GM19438 (cell line): ENCODE results near the gene SSU72.
A peak's percentile ranks its signal among the peaks of the same experiment; 100 is the strongest.
"Not testable (repeated sequence)": the region's sequence is repeated elsewhere in the genome, so short reads cannot be mapped to it uniquely, and the experiment has no call there.

Experiments
- ATAC-seq: cut with Tn5 transposase; IDR thresholded peaks from one replicate; pipeline ENCODE4 v1.9.1; 2021; ENCODE audit warnings: low read depth; ENCODE audit not compliant: unreplicated experiment

The SSU72 gene

DNA sequence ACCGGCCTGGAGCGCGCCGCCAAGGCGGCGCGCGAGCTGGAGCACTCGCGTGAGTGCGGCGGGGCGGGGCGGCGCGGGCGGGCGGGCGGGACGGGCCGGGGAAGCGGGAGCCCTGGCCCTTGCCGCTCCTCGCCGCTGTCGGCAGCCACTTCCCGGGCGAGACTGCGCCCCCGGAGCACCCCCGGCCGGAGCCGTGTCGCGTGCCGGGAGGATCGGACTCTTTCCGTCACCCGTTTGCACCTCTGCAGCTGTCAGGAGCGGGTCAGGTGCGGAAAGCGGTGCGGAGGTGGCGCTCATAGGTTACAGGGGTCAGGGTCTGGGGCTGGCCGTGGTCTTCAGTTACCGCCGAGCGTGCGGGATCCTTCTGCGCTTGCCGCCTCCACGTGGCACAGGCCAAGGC is 62.2 kb downstream of the SSU72 start:
- not testable (repeated sequence) for ATAC-seq

DNA sequence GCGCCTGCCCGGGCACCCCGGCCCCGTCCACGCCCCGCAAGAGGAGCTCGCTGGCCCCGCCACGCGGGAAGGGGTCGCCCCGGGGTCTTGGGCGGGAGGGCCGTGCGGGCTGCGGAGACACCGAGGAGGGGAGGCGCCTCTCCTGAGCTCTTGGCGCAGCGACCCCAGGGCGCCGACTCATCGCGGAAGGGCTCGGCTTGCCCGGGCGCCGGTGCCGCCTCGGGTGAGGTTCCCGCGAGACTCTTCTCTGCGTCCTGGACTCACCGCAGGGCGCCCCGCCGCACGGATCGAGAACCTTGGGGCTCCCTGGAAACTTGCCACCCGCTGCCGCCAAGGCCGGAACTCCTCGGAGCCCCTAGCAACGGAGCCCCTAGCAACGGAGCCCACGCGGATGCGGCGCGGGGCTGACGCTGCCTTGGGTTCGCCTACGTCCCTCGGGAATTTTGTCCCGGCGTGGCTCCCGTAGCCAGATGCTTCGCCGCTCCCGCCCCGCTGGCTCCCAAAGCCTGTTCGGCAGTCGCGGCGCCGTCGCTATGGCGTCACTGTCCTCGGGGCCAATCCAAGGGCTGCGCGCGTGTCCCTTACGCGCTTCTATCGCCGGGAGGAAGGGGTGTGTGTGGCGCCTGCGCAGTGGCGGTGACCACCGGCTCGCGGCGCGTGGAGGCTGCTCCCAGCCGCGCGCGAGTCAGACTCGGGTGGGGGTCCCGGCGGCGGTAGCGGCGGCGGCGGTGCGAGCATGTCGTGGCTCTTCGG is 63.0 kb downstream of the SSU72 start, which contains the start of gene ATAD3A:
TSS of gene ATAD3A (plus strand) at position 630 of the 753 bp plus-strand sequence. CDS start at position 737, 107 bp downstream.
- ATAC-seq, result peak; percentile 87

DNA sequence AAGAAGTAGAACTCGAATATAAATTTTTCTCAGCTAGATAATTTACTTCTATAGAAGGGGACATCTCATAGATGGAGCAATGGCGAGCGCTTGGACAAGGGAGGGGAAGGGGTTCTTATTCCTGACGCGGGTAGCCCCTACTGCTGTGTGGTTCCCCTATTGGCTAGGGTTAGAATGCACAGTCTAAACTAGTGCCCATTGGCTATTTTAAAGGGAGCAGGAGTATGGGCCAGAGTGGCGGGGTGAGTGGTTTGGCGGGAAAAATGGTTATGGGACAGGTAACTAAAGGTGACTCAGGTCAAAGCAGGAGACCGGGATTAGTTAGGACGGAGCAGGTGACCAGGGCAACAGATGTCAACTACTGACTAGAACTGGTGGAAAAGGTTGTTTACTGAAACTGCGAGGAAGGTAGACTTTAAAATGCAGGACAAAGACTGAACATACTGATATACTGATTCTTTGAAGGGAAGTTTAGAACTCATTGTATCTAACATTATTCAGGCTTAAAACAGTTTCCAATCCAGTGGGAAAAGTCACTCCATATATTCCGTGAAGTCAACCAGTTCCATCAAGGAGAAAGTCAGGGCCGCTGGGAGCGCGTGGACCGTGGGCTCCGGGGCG is 63.6 kb downstream of the SSU72 start:
- no peak for ATAC-seq

DNA sequence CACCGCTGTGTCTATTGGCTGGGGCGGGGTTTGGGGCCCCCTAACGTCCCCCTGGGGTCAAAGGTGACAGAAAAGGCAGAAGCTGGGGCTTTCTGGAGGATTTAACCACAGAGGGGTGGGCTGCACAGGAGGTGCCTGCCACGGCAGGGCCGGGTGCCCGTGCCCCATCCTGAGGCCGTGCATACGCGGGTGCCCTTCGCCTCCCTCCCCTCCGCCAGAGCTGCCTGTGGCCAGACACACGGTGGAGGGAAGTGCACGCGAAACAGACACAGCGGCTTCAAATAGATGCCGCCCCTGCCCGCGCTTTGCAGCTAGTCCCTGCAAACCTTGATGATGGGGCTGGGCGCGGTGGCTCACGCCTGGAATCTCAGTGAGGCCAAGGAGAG is 65.2 kb downstream of the SSU72 start:
- ATAC-seq, result not testable (repeated sequence)

DNA sequence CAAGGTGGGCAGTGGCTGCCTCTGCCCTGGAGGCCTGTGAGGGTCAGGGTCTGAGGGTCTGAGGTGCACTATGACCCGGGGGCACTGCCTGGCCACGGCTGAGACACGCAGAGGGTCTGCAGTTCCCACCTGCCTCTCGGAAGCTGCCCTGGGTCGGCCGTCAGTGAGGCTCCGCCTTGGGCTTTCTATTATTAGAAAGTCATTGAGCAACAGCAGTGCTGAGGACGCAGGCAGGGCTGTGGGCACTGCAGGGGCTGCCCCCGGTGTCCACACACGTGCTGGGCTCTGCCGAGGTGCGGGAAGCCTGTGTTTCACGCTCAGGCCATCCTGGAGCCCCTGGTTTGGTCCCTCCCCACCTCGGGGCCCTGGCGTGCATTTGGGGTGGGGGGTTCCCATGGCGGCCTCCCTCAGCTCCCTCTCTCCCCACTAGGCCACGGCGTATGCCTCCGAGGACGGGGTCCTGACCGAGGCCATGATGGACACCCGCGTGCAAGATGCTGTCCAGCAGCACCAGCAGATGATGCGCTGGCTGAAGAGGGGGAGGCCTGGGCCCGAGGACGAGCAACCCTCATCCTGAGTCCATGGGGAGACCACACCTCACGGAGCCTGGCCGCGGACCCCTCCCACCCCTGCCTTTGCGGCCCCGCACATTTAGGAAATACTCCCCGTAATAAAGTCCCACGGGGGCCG is 65.7 kb downstream of the SSU72 start:
- not testable (repeated sequence) for ATAC-seq

DNA sequence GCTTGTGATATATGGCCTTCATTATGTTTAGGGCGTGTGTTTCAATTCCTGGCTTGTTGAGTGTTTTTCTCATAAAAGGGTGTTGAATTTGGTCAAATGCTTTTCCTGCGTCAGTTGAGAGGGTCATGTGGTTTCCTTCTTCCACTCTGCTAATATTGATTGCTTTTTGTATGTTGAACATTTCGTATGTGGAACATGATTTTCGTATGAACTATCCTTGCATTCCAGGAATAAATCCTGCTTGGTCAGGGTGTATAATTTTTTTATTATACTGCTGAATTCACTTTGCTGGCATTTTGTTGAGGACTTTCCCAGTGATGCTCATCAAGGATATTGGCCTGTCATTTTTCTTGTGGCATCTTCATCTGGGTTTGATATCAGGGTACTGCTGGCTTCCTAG is 67.4 kb downstream of the SSU72 start:
- ATAC-seq, result no peak

DNA sequence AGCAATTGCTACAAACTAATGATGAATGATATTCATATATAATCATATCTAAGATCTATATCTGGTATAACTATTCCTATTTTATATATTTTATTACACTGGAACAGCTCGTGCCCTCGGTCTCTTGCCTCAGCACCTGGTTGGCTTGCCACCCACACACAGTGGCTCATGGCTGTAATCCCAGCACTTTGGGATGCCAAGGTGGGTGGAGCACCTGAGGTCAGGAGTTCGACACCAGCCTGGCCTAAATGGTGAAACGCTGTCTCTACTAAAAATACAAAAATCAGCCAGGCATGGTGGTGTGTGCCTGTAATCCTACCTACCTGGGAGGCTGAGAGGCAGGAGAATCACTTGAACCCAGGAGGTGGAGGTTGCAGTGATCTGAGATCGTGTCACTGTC is 68.9 kb downstream of the SSU72 start:
- ATAC-seq, result not testable (repeated sequence)

DNA sequence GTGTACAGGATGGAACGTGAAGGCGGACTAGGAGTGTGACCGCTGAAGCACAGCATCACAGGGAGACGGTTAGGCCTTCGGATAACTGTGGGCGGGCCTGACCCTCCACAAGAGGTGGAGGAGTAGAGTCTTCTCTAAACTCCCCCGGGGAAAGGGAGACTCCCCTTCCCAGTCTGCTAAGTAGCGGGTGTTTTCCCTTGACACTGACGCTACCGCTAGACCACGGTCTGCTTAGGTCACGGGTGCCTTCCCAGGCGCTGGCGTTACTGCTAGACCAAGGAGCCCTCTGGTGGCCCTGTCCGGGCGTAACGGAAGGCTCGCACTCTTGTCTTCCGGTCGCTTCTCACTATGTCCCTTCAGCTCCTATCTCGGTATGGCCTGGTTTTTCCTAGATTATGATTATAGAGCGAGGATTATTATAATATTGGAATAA is 69.3 kb downstream of the SSU72 start:
- not testable (repeated sequence) for ATAC-seq

DNA sequence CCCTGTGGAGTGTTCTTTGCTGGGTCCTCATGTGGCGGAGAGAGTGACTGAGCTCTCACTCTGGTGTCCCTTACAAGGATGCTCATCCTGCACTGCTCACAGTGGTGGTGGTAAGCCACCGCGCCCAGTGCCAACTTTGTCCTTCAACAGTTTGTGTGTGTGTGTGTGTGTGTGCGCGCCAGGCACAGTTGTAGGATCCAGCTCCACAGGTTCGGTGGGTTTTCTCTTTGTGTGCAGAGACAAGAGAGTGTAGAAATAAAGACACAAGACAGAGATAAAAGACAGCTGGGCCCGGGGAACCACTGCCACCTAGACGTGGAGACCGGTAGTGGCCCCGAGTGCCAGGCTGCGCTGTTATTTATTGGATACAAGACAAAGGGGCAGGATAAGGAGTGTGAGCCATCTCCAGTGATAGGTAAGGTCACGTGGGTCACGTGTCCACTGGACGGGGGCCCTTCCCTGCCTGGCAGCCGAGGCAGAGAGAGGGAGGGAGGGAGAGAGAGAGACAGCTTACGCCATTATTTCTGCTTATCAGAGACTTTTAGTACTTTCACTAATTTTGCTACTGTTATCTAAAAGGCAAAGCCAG is 69.8 kb downstream of the SSU72 start:
- ATAC-seq, result not testable (repeated sequence)

DNA sequence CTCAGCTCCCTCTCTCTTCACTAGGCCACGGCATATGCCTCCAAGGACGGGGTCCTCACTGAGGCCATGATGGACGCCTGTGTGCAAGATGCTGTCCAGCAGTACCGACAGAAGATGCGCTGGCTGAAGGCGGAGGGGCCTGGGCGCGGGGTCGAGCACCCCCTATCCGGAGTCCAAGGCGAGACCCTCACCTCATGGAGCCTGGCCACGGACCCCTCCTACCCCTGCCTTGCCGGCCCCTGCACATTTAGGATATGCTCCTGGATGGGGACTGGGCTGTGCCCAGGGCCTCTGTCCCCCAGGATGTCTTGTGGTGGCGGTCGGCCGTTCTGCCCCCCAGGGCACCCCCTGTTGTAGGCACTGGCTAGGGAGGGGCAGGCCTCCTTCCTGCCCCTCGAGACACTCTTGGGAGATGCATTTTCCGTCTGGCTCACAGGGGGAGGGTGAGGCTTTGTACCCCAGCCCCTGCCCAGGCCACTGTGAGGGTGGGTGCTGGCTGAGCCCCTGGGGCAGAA is 79.1 kb downstream of the SSU72 start:
- ATAC-seq, result not testable (repeated sequence)

DNA sequence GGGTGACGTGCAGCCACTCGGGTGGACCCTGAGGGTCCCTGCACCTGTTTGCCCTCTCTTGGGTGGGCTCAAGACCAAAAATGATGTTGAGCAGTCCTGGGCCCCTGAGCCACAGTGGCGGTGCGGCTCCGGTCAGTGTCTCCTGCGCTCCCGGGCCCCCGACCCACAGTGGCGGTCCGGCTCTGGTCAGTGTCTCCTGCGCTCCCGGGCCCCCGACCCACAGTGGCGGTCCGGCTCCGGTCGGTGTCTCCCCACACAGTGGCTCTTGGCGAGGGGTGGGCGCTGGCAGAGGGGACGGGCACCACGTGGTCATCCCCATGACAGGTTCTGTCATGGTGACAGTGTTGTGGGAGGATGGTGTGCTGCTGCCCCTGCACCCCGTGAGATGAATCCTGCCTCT is 80.4 kb downstream of the SSU72 start:
- ATAC-seq, result not testable (repeated sequence)
